GM10248 (cell line): ENCODE results near the gene CCL25.

Experiments
- CTCF ChIA-PET: fragments of 300-600 bp; sonication (Branson Sonifier 250); formaldehyde crosslinking; extraction: SDS; loops from one replicate; lab custom pipeline; 2021; ENCODE audit warnings: antibody characterized with exemption; lab: Yijun Ruan, JAX
- POLR2A ChIA-PET: fragments of 350-650 bp; sonication (Branson Sonifier 250); formaldehyde crosslinking; extraction: SDS; loops from one replicate; lab custom pipeline; 2020; ENCODE audit warnings: antibody characterized with exemption; lab: Yijun Ruan, JAX
- DNase-seq: peaks from one replicate; pipeline ENCODE4 v3.0.0; 2012; ENCODE audit errors: extremely low spot score
- CTCF ChIP-seq: IDR thresholded peaks from 2 replicates; pipeline ENCODE4 v1.5.1; 2012; ENCODE audit warnings: mild to moderate bottlenecking, low read depth; ENCODE audit errors: extremely low read depth, missing control alignments, control extremely low read depth

The CCL25 gene

DNA sequence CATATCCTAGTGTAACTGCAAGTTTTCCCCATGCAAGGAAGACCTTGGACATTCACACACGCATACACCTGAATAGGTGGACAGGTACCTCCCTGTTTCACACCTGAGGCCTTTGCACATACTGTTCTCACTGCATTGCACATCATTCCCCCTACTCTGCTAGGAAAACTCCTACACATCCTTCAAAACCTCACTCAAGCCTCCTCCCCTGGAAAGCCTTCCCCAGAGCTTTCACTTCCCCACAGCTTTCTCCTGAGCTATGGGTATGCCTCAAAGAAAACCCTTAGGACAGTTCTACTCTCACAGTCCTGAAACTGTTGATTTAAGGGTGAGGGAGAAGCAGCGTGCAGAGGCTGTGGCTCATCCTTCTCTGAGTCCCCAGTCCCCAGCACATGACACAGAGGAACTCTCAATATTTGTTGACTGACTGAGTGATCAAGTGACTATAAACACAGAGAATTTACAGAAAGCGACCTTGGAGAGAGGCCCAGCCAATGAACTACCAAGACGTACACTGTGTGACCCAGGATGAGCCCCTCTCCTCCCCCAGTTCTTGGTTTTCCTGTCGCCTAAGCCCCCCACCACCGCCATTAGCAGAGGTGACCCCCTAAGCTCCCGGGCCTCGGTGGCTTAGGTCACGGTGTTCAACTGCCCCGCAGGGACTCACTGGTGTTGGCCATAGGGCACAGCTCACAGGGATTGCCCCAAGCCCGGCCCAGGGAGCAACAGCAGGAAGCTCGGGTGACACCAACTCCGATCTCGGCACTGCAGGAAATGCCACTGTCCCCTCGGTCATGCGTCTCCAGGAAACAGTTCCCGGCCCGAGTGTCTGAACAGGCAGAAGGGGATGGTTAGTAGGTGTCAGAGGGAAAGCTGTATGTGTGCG is 56.2 kb downstream of the CCL25 start:
- DNase-seq = no peak
- TF ChIP-seq CTCF = no peak
- ChIA-PET CTCF (no interaction called here), POLR2A (no interaction called here)

- no peak for TF ChIP-seq CTCF
- CTCF ChIA-PET = no interaction called here
- POLR2A ChIA-PET = interaction anchor here (0.5 kb wide), 1 partner anchor 407 kb away, joined by 4 read pairs; no protein-coding TSS in a partner anchor
Observed at GRCh38 chr19:8109455-8109854, 56.9 kb downstream of the CCL25 start.

GRCh38 chr19:8109890-8110662 is 57.5 kb downstream of the CCL25 start:
- ChIA-PET POLR2A (interaction anchor here (0.5 kb wide), 1 partner anchor 406 kb away, joined by 4 read pairs; no protein-coding TSS in a partner anchor), CTCF (no interaction called here)
- no peak for DNase-seq
- TF ChIP-seq CTCF = no peak

More at GRCh38 chr19:8109455-8109854, 56.9 kb downstream of the CCL25 start:
- no peak for DNase-seq

GRCh38 chr19:8110931-8111330 is 58.4 kb downstream of the CCL25 start:
- TF ChIP-seq CTCF = no peak
- POLR2A ChIA-PET = no interaction called here
- no peak for DNase-seq
- CTCF ChIA-PET = no interaction called here

- TF ChIP-seq CTCF = no peak
- no peak for DNase-seq
- ChIA-PET CTCF (no interaction called here), POLR2A (no interaction called here)
Observed at GRCh38 chr19:8111376-8111775, 58.8 kb downstream of the CCL25 start.
